Body of pancreas (tissue), 4 donors: ENCODE measurements around the gene GPX6.

Source experiments
- POLR2A ChIP-seq, 3 donors: fragments of 450-650 bp; IDR thresholded peaks; one replicate each; pipeline ENCODE4 v1.6.1; 2016; ENCODE audit warnings: antibody characterized with exemption in 3 of 3, mild to moderate bottlenecking in 2 of 3
- TF ChIP-seq, protein P1 (sequence below), 7 experiments: fragments of 450-650 bp in 4 of 7; fragments of 200-600 bp in 3 of 7; sonication (generic) in 3 of 7; IDR thresholded peaks; one replicate each; pipeline ENCODE4 v1.5.1; 2016 to 2019; ENCODE audit warnings: antibody characterized with exemption in 7 of 7

DNA sequence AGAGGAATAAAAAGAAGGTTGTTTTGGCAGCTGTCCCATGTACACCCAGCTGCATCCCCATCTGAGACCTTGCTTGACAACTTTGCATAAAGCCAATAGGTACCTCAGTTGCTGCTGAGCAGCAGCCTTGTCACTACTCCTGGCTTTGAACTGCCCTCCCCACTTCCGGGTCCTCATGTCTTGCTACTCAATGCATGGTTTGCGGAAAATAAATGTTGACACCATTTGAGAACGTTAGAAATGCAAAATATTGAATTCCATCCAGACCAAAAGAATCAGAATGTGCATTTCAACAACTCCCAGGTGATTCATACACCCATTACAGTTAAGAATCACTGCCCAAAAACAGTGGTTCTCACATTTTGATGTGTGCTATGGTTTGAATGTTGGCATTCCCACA is 43.0 kb upstream of the GPX6 start:
- TF ChIP-seq, protein P1, sequence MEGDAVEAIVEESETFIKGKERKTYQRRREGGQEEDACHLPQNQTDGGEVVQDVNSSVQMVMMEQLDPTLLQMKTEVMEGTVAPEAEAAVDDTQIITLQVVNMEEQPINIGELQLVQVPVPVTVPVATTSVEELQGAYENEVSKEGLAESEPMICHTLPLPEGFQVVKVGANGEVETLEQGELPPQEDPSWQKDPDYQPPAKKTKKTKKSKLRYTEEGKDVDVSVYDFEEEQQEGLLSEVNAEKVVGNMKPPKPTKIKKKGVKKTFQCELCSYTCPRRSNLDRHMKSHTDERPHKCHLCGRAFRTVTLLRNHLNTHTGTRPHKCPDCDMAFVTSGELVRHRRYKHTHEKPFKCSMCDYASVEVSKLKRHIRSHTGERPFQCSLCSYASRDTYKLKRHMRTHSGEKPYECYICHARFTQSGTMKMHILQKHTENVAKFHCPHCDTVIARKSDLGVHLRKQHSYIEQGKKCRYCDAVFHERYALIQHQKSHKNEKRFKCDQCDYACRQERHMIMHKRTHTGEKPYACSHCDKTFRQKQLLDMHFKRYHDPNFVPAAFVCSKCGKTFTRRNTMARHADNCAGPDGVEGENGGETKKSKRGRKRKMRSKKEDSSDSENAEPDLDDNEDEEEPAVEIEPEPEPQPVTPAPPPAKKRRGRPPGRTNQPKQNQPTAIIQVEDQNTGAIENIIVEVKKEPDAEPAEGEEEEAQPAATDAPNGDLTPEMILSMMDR (IDR thresholded peaks at IDR 0.05) = no peak
- TF ChIP-seq POLR2A (IDR thresholded peaks at IDR 0.05) = no peak
